Measurements from ENCODE around the gene SCRT2. TPM values are rescaled to one million over a fixed set of nuclear protein-coding genes. Genes with fewer than 3 reads are reported as not detected.

The SCRT2 gene
- total RNA-seq, 1 experiment from 2014 or later = 0.20 TPM

DNA sequence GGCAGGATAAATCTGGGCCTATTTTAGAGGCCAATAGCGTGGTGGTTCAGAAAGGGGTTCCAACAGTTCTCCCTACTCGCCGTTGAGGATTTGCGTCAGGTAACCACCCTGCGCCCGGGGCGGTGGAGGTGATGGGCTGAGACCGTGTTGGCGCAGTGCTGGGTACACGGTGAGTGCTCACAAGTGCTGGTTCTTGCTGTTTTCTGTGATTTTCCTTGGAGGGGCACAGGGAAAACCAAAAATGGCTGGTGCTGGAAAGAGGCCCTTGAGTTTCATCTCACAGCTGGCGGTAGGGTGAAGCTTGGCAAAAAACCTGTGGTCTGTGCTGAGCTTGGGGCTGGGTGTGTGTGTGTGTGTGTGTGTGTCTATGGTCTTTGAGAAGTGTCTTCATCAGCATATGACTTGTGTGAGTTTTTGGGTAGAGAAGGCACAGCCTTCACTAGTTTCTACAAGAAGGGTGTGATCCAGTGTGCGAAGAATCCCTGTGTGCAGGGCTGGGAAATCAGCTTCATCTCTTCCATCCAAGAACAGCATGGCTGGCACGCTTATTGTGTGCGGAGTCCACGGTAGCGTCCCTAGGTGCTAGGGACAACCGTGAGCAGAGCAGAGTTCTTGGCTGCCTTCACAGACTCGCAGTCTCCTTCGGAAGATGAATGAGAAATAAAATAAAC is 35.3 kb upstream of the SCRT2 start:
- ATAC-seq (no peak), DNase-seq (ENCODE audit: low spot score) (no peak)
- H3K36me3 Mint-ChIP-seq = peaks cover 10% of the 10 kb centered on the region
- peaks cover 25% of the 10 kb centered on the region for H3K9me3 Mint-ChIP-seq
- TF ChIP-seq, protein P1, sequence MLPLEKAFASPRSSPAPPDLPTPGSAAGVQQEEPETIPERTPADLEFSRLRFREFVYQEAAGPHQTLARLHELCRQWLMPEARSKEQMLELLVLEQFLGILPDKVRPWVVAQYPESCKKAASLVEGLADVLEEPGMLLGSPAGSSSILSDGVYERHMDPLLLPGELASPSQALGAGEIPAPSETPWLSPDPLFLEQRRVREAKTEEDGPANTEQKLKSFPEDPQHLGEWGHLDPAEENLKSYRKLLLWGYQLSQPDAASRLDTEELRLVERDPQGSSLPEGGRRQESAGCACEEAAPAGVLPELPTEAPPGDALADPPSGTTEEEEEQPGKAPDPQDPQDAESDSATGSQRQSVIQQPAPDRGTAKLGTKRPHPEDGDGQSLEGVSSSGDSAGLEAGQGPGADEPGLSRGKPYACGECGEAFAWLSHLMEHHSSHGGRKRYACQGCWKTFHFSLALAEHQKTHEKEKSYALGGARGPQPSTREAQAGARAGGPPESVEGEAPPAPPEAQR (CRISPR knock-in tag; IDR thresholded peaks at IDR 0.05) = no peak
- TF ChIP-seq, protein P2, sequence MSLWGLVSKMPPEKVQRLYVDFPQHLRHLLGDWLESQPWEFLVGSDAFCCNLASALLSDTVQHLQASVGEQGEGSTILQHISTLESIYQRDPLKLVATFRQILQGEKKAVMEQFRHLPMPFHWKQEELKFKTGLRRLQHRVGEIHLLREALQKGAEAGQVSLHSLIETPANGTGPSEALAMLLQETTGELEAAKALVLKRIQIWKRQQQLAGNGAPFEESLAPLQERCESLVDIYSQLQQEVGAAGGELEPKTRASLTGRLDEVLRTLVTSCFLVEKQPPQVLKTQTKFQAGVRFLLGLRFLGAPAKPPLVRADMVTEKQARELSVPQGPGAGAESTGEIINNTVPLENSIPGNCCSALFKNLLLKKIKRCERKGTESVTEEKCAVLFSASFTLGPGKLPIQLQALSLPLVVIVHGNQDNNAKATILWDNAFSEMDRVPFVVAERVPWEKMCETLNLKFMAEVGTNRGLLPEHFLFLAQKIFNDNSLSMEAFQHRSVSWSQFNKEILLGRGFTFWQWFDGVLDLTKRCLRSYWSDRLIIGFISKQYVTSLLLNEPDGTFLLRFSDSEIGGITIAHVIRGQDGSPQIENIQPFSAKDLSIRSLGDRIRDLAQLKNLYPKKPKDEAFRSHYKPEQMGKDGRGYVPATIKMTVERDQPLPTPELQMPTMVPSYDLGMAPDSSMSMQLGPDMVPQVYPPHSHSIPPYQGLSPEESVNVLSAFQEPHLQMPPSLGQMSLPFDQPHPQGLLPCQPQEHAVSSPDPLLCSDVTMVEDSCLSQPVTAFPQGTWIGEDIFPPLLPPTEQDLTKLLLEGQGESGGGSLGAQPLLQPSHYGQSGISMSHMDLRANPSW (CRISPR knock-in tag; conservative IDR thresholded peaks at IDR 0.05; ENCODE audit: low read depth) = no peak
- no peak for TF ChIP-seq FOXJ3 (CRISPR knock-in tag; IDR thresholded peaks at IDR 0.05; ENCODE audit: borderline replicate concordance)
- TF ChIP-seq ZNF121 (CRISPR knock-in tag; IDR thresholded peaks at IDR 0.05) = no peak
- TF ChIP-seq, protein P3, sequence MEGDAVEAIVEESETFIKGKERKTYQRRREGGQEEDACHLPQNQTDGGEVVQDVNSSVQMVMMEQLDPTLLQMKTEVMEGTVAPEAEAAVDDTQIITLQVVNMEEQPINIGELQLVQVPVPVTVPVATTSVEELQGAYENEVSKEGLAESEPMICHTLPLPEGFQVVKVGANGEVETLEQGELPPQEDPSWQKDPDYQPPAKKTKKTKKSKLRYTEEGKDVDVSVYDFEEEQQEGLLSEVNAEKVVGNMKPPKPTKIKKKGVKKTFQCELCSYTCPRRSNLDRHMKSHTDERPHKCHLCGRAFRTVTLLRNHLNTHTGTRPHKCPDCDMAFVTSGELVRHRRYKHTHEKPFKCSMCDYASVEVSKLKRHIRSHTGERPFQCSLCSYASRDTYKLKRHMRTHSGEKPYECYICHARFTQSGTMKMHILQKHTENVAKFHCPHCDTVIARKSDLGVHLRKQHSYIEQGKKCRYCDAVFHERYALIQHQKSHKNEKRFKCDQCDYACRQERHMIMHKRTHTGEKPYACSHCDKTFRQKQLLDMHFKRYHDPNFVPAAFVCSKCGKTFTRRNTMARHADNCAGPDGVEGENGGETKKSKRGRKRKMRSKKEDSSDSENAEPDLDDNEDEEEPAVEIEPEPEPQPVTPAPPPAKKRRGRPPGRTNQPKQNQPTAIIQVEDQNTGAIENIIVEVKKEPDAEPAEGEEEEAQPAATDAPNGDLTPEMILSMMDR (IDR thresholded peaks at IDR 0.05) = no peak
- H3K27me3 Mint-ChIP-seq (ENCODE audit: low read depth) = peaks cover 45% of the 10 kb centered on the region
- peaks cover 28% of the 10 kb centered on the region for H3K4me1 Mint-ChIP-seq
- H3K4me3 Mint-ChIP-seq = peak overlapping the region; percentile 51
- ChIA-PET POLR2A (no interaction called here), CTCF (interaction anchor here (1.4 to 1.5 kb wide), 2 partner anchors 44 to 134 kb away, joined by 5 read pairs; no protein-coding TSS in a partner anchor)
- H3K27ac Mint-ChIP-seq = no peak overlapping the region

DNA sequence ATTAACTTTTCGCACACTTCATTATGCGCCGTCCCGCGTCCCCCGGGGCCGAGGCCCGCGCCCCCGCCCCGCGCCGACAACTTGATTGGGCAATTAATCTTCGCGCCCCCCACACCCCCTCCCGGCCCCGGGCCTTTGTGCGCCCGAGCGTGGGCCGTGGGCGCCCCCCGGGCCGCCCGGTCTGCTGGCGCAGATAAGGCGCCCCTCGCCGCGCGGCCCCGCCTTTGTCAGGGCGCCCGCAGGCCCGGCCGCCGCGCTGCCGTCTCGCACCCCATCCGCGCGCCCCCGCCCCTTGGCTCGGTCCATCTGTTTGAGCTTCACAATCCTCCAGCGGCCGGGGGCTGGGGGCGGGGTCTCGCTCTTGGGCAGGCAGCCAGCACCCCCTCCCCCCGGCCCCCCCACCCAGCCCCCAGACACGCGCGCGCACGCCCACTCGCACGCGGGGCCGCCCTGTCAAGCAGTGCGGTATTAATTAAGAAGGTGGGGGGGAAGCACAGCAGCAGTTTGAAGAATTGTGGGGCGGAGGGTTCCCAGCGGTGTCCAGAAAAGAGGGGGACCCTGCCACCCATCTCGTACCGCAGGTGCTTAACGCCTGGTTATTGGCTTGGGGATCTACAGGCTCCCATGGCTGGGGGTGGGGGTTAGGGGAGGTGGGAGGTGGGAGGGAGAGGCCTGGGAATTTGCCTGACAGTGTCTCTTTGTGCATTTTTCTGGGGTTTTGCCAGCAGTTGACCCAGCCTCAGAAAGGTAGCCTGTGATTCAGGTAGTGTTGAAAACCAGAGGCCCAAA is 34.6 kb upstream of the SCRT2 start:
- ATAC-seq (peak; percentile 56), DNase-seq (ENCODE audit: low spot score) (peak; percentile 61)
- peaks cover 25% of the 10 kb centered on the region for H3K9me3 Mint-ChIP-seq
- peak overlapping the region; percentile 89 for H3K4me3 Mint-ChIP-seq
- peaks cover 10% of the 10 kb centered on the region for H3K36me3 Mint-ChIP-seq
- H3K27ac Mint-ChIP-seq = no peak overlapping the region
- peaks cover 45% of the 10 kb centered on the region for H3K27me3 Mint-ChIP-seq (ENCODE audit: low read depth)
- ChIA-PET CTCF (interaction anchor here (1.5 to 2.4 kb wide), 3 partner anchors 18 to 133 kb away, joined by 5 to 7 read pairs (median 6); no protein-coding TSS in a partner anchor), POLR2A (no interaction called here)
- peaks cover 29% of the 10 kb centered on the region for H3K4me1 Mint-ChIP-seq
- TF ChIP-seq TCF7 (CRISPR knock-in tag; IDR thresholded peaks at IDR 0.05; ENCODE audit: low read depth) (no peak), ZNF232 (CRISPR knock-in tag; IDR thresholded peaks at IDR 0.05) (no peak), EMX1 (CRISPR knock-in tag; IDR thresholded peaks at IDR 0.05) (no peak)
- TF ChIP-seq, protein P4, sequence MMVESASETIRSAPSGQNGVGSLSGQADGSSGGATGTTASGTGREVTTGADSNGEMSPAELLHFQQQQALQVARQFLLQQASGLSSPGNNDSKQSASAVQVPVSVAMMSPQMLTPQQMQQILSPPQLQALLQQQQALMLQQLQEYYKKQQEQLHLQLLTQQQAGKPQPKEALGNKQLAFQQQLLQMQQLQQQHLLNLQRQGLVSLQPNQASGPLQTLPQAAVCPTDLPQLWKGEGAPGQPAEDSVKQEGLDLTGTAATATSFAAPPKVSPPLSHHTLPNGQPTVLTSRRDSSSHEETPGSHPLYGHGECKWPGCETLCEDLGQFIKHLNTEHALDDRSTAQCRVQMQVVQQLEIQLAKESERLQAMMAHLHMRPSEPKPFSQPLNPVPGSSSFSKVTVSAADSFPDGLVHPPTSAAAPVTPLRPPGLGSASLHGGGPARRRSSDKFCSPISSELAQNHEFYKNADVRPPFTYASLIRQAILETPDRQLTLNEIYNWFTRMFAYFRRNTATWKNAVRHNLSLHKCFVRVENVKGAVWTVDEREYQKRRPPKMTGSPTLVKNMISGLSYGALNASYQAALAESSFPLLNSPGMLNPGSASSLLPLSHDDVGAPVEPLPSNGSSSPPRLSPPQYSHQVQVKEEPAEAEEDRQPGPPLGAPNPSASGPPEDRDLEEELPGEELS (CRISPR knock-in tag; IDR thresholded peaks at IDR 0.05) = no peak
- TF ChIP-seq, protein P5, sequence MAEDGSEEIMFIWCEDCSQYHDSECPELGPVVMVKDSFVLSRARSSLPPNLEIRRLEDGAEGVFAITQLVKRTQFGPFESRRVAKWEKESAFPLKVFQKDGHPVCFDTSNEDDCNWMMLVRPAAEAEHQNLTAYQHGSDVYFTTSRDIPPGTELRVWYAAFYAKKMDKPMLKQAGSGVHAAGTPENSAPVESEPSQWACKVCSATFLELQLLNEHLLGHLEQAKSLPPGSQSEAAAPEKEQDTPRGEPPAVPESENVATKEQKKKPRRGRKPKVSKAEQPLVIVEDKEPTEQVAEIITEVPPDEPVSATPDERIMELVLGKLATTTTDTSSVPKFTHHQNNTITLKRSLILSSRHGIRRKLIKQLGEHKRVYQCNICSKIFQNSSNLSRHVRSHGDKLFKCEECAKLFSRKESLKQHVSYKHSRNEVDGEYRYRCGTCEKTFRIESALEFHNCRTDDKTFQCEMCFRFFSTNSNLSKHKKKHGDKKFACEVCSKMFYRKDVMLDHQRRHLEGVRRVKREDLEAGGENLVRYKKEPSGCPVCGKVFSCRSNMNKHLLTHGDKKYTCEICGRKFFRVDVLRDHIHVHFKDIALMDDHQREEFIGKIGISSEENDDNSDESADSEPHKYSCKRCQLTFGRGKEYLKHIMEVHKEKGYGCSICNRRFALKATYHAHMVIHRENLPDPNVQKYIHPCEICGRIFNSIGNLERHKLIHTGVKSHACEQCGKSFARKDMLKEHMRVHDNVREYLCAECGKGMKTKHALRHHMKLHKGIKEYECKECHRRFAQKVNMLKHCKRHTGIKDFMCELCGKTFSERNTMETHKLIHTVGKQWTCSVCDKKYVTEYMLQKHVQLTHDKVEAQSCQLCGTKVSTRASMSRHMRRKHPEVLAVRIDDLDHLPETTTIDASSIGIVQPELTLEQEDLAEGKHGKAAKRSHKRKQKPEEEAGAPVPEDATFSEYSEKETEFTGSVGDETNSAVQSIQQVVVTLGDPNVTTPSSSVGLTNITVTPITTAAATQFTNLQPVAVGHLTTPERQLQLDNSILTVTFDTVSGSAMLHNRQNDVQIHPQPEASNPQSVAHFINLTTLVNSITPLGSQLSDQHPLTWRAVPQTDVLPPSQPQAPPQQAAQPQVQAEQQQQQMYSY (CRISPR knock-in tag; IDR thresholded peaks at IDR 0.05) = no peak
- TF ChIP-seq, protein P6, sequence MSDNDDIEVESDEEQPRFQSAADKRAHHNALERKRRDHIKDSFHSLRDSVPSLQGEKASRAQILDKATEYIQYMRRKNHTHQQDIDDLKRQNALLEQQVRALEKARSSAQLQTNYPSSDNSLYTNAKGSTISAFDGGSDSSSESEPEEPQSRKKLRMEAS (CRISPR knock-in tag; IDR thresholded peaks at IDR 0.05) = no peak
- TF ChIP-seq, protein P7, sequence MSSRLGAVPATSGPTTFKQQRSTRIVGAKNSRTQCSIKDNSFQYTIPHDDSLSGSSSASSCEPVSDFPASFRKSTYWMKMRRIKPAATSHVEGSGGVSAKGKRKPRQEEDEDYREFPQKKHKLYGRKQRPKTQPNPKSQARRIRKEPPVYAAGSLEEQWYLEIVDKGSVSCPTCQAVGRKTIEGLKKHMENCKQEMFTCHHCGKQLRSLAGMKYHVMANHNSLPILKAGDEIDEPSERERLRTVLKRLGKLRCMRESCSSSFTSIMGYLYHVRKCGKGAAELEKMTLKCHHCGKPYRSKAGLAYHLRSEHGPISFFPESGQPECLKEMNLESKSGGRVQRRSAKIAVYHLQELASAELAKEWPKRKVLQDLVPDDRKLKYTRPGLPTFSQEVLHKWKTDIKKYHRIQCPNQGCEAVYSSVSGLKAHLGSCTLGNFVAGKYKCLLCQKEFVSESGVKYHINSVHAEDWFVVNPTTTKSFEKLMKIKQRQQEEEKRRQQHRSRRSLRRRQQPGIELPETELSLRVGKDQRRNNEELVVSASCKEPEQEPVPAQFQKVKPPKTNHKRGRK (CRISPR knock-in tag; IDR thresholded peaks at IDR 0.05; ENCODE audit: borderline replicate concordance) = no peak
- TF ChIP-seq, protein P8, sequence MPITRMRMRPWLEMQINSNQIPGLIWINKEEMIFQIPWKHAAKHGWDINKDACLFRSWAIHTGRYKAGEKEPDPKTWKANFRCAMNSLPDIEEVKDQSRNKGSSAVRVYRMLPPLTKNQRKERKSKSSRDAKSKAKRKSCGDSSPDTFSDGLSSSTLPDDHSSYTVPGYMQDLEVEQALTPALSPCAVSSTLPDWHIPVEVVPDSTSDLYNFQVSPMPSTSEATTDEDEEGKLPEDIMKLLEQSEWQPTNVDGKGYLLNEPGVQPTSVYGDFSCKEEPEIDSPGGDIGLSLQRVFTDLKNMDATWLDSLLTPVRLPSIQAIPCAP (CRISPR knock-in tag; IDR thresholded peaks at IDR 0.05) = no peak
- TF ChIP-seq, protein P9, sequence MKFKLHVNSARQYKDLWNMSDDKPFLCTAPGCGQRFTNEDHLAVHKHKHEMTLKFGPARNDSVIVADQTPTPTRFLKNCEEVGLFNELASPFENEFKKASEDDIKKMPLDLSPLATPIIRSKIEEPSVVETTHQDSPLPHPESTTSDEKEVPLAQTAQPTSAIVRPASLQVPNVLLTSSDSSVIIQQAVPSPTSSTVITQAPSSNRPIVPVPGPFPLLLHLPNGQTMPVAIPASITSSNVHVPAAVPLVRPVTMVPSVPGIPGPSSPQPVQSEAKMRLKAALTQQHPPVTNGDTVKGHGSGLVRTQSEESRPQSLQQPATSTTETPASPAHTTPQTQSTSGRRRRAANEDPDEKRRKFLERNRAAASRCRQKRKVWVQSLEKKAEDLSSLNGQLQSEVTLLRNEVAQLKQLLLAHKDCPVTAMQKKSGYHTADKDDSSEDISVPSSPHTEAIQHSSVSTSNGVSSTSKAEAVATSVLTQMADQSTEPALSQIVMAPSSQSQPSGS (CRISPR knock-in tag; IDR thresholded peaks at IDR 0.05; ENCODE audit: borderline replicate concordance, low read depth) = no peak
